Measurements from ENCODE around the gene SPEM3.

SPEM3 gene
- 0 to 0.08 (median 0) reads per million in 18 experiments for total RNA-seq

DNA sequence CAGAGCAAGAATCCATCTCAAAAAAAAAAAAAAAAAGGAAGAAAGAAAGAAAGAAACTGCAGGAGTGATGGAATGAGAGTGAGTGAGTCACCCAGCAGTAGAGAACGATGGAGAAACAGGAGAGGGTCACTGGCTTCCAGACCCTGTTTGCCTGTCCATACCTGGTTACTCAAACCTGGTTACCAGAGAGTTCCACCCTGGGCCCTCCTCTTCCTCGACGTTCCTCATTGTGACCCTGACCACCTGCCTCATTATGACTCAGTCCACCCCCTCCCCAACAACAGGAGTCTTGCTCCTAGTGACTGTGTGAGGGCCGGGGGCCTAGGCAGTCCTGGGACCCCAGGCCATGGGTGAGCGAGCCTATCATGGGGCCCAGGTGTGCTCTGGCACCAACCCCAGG, at the start of gene SPEM3:
Gene SPEM3 (plus strand): TSS at position 301 of the 400 bp plus-strand sequence. CDS start 46 bp downstream, at position 347.
- no peak for DNase-seq

DNA sequence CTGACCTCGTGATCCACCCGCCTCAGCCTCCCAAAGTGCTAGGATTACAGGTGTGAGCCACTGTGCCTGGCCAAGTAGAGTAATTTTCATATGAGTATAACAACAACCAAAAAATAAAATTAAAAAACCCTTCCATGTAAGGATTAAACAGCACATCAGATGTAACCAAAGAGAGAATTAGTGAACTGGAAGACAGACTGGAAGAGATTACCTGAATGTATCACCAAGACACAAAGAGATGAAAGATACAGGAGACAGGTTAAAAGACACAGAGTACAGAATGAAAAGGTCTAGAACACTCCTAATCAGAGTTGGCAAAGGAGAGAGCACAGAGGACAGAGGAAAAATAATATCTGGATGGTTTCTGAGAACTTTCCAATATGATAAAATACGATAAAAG, 49.5 kb upstream of the SPEM3 start:
- no peak for DNase-seq

DNA sequence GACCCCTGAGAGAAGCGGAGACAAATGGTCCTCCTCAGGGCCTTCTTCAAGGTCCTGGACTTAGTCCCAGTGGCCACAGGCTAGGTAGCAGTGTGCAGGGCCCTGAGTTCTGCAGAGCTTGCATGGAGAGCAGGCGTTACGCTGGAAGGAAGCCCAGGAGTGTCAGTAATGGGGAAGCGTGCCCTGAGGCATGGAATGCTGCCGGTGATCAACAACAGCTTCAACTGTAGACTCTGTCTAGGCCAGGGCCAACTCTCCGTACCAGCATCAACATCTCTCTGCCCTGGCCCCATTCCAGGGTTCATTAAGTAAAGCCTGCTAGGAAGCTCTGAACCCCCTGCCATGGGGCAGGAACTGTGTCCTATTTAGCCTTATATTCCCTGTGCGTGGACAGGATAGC, 48.3 kb upstream of the SPEM3 start:
- DNase-seq, result no peak

DNA sequence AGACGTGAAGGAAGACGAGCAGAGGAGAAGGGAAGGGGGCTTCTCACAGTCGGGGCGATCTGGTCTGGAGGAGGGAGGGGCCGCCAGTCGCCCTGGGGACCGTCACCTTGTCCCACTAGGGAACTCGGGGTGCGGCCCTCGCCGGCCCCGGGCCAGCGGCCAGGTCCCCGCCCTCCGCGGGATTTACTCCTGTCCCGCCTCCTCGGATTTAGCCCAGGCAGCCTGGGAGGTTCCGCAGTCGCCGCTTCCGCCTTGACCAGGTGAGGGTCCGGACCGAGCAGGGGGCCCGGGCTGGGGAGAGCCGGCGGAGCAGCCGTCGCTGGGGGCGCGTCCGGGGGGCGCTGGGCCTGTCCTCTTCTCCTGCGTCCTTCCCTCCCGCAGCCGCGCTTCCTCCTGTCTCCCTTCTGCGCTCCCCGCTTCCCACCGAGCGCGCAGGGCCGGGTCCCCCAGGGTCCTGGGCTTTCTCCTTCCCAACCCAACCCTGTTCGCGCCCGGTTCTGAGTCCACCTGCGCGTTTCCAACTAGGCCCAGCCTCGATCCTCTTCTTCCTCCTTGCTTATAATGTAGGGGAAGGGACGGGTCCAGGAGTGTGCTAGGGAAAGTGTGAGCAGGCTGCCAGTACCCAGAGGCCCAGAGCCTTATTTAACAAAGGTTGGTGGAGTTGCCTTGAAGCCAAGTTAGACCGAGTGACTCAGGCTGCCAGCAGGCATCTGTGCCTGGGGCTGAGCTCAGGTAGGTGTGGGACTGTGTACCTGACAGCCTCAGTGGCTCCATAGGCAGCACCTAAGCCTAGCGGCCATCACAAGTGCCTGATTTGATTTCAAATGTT, 47.6 kb upstream of the SPEM3 start, which contains the start of gene TNK1:
Gene TNK1 (plus strand): TSS at position 235 of the 829 bp plus-strand sequence. CDS start 1,838 bp downstream, outside the sequence.
- DNase-seq, result no peak

DNA sequence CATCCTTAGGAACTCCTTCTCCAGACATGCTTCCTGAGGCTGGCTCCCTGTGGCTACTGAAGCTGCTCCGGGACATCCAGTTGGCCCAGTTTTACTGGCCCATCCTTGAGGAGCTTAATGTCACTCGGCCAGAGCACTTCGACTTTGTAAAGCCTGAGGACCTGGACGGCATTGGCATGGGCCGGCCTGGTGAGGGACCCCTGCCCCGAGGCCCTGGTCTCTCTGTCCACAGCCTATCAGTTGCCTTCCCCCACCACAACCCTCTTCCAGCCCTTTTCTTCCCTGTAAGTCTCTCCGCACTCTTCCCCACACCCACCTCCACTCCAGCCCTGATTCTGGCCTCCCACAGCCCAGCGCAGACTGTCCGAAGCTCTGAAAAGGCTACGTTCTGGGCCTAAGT, 45.8 kb upstream of the SPEM3 start:
- no peak for DNase-seq

DNA sequence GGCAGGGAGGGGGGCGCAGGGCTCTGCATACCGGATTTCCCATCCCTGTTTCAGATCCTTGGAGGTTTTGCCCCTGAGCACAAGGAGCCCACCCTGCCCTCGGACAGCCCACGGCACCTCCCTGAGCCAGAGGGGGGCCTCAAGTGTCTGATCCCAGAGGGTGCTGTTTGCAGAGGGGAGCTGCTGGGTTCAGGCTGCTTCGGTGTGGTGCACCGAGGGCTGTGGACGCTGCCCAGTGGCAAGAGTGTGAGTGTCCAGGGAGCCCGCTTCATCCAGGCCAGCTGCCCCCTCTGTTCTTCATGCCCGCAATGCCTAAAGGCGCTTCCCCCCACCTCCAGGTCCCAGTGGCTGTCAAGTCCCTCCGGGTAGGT, 45.3 kb upstream of the SPEM3 start:
- DNase-seq, result no peak

DNA sequence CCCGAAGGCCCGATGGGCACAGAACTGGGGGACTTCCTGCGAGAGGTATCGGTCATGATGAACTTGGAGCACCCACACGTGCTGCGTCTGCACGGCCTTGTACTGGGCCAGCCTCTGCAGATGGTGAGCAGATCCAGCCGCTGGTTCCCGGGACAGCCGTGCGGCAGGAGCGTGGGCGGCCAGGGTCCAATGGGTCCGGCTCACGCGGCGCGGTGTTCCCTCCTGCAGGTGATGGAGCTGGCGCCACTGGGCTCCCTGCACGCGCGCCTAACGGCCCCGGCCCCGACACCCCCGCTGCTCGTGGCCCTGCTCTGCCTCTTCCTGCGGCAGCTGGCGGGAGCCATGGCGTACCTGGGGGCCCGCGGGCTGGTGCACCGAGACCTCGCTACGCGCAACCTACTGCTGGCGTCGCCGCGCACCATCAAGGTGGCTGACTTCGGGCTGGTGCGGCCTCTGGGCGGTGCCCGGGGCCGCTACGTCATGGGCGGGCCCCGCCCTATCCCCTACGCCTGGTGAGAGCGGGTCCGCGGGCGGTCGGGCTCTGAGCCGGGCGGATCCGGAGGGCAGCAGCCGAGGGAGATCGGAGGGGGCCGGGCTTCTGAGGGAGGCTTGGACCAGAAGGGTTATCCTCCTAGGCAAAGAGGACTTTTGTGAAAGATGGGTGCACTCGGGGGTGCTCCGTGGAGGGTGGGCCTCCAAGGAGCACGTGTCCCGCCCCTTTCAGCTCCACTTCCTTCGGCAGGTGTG, 44.7 kb upstream of the SPEM3 start:
- DNase-seq, result peak in 1 of 2 donors; percentile 28

DNA sequence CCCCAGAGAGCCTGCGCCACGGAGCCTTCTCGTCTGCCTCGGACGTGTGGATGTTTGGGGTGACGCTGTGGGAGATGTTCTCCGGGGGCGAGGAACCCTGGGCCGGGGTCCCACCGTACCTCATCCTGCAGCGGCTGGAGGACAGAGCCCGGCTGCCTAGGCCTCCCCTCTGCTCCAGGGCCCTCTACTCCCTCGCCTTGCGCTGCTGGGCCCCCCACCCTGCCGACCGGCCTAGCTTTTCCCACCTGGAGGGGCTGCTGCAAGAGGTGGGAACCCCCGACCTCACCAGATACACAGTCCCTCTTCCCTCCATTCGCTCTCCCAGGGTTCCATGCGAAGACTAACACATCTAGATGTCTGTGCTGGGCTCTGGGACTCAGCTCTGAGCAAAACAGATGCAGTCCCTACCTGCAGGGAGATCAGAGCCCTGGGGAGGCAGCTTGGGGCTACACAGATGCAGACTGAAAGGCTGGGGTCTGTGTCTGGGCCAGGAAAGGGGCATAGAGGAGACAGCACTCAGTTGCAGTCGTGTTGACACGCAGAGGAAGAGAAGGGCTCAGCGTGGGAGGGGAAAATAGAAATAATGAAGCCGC, 44.1 kb upstream of the SPEM3 start:
- no peak for DNase-seq

DNA sequence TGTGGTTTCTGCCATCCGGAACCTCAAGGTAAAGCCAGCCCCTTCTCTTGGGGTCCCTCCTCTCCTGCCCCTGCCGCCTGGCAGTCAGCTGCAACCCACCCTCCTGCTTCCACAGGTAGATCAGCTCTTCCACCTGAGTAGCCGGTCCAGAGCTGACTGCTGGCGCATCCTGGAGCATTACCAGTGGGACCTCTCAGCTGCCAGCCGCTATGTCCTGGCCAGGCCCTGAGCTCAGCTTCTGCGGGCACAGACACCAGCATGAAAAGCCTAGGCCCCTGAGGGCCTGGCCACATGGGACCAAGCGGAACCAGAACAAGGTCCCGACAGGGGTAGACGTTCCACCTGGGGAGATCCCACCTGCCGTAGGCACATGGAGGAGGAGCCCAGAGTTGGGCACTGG, 39.8 kb upstream of the SPEM3 start:
- DNase-seq, result no peak

DNA sequence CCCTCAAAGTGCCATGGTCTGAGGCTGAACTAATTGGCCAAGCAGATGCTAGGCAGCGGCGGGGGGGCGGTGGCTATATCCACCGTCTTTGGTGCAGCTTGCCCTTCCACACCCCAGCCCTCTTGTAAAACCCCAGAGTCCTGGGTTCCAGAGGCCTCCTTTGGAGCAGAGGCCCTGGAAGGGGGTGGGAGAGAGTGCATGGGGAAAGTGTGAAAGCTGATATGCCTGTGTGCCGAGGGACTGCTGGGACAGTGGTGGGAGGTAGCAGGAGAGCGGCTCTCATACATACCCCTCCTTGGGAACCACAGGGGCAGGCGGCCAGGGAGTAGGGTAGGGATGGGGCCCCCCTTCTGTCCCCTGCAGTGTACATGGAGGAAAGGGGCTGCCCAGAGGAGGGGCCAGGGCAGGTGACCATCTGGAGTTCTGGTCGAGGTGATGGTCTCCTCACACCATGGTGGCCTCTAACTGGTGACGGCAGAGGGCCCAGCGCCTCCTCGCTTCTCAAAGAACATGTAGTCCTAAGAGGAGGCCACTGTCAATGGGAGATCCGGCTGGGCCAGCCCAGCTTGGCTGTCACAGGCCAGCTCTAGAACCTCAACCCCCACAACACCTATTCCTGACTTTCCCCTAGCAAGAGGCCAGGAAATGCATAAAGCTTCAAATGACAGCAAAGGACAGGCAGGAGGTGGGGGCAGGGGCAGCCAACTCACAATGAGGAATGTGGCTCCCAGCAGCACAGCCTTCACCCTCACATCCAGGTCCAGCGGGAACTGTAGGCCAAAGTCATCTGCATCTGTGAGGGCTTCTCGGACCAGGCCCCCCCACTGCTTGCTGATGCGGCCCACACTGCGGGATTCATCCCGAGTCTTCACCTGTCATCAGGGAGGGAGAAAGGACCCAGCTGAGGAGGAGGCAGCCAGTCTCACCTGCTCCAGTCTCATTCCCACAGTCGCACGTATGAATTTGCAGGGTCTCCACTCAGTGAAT, 38.4 kb upstream of the SPEM3 start:
- no peak for DNase-seq

DNA sequence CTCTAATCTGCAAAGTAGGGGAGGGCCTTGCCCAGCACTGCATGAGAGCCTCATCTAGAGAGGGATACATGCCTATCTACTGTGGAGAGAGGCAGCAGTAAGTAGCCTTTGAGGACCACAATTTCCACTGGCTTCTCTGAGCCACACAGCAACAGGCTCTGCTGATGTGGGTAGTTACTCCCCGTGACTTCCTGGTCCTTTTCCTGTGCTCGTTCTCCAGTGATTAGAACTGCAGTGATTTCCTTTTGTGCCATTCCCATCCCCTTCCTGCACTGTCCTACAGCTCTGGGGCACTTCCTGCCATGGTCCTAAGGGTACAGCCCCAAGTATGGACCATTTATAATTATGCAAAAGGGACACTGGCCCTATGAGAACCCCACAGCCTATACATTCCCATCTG, 37.4 kb upstream of the SPEM3 start:
- no peak for DNase-seq

DNA sequence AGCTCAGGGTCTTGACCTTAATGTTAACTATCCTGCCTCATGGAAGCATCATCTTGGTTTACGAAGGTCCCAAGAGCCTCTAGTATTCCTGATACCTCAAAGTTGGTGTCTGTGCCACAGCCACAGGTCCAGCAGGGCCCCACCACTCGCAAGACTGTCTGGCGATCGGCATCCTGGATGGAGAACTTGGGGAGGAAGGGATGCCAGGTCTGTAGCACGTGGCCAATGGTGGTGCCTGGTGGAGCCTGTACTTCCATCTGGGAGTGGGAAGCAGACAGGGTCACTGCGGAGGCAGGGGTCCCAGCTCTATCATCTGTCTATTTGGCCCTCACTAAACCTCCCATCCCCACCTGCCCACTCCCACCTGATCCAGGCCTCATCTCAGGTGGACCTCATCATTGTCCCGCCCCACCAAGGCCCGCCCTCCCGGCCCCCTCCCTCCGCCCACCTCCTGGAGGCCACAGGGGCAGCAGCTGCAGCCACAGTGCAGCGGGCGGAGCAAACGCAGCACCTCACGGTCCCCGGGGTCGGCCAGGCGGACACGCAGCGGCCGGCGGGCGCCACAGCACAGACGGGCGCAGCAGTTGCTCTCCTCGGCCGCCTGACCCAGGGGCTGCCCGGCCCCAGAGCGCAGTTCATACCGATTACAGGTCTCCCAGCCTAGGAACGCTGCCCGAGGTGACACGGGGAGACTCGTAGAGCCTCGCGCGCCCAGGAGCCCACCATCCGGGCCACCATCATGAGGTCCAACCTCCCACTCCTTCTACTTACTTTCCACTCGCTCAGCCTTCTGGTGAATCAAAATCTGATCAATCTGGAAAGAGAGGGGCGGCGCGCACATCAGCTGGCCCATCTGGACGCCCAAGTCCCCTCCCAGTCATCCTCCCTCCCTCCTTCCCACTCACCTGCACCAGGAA, 35.7 kb upstream of the SPEM3 start:
- no peak for DNase-seq

DNA sequence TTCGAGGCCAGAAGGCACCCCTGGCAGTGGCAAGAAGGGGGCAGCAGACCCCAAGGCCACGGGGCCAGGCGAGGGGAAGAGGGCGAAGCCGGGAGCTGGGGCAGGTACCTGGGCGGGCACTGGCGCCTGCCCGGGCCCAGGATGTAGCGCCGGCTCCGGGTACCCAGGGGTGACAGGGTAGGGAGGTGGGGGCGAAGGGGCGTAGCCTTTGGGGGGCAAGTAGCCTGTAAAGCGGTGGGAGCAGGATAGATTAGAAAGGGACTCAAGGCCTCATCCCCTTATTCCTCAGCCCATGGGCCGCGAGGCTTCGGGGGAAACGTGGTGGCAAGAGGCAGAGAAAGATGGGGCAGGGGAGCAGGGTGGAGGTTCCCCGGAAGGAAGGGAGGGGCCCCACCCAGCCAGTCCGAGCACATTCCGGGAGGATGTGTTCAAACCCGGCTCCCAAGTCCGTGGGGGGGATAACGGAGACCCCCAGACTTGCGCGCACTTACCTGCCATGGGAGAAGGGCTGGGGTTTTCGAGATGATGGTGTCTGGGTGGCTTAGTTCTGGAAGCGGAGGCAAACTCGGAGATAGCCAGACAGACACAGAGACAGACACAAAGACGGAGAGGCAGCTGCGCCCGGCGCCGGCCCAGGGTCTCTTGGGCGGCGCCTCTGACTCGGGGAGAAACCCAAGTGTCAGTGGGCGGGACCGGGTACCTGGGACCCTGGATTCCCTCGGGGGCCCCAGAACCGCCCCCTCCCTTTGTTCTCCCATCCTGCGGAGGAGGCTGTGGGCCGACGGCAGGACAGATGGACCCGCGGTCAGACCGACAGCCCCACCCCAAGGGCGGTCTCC, 34.8 kb upstream of the SPEM3 start:
- DNase-seq, result no peak

DNA sequence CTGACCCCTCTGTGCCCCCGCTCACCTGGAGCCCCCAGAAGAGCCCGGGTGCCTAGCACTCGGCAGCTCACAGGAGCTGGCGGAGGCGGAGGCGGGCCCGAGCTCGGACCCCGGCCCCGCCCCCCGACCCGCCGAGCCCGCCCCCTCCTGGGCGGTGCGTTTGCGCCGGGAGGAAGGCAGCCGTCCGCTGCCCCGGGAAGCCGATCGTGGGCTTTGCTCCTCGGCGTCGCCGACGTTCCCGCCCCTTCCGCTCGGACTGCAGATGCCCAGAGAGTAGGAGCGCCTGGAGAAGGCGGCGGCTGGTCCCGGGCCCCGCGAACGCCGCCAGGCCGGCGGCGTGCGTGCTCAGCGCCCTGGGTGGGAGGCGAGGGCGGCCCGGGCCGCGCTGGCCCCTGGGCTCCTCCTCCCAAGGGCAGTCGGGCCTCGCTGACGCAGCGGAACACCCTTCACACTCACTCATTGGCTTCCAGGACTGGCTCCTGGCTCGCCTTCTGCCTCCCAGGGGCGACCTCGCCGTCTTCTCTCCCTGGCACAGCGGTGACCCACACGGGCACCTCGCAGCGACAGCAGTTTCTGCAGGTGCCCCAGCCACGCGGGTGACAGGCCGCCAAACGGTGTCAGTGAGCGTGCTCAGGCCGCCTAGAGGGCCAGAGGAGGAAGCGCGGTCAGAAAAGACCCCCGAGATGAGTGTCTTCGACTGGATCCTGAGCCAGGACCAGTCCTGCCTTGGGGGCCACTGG, 34.0 kb upstream of the SPEM3 start, which contains the start of gene PLSCR3:
Gene PLSCR3 (minus strand): TSS at position 74 of the 740 bp plus-strand sequence. CDS start 415 bp downstream, outside the sequence.
- peak; percentile 84 to 92 for DNase-seq

DNA sequence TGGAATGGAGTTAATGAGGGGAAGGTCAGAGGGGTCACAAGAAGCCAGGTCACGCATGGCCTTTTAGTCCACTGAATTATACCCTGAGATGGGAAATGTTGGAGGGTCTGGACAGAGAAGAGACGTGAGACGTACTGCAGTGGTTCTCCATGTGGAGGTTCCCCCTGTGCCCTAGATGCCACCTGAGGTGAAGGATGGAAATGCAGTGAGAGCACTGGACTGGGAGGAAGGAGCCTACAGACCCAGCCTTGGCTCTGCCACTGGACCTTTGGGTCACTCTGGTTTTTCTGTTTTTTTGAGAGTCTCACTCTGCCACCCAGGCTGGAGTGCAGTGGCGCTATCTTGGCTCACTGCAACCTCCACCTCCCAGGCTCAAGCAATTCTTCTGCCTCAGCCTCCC, 32.5 kb upstream of the SPEM3 start:
- DNase-seq, result no peak

DNA sequence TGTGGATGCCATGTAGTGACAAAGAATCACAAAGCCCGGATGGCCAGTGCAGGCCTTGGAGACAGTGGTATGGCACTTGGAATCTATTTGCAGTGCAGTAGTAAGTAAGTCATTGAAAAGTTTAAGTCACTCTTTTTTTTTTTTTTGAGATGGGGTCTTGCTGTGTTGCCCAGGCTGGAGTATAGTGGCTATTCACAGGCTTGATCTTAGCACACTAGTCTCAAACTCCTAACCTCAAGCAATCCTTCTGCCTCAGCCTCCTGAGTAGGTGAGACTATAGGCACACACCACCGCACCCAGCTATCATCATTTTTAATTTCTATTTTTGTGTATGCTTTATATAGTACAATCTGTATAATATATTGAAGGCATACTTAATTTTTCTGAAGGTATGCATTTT, 30.0 kb upstream of the SPEM3 start:
- no peak for DNase-seq

DNA sequence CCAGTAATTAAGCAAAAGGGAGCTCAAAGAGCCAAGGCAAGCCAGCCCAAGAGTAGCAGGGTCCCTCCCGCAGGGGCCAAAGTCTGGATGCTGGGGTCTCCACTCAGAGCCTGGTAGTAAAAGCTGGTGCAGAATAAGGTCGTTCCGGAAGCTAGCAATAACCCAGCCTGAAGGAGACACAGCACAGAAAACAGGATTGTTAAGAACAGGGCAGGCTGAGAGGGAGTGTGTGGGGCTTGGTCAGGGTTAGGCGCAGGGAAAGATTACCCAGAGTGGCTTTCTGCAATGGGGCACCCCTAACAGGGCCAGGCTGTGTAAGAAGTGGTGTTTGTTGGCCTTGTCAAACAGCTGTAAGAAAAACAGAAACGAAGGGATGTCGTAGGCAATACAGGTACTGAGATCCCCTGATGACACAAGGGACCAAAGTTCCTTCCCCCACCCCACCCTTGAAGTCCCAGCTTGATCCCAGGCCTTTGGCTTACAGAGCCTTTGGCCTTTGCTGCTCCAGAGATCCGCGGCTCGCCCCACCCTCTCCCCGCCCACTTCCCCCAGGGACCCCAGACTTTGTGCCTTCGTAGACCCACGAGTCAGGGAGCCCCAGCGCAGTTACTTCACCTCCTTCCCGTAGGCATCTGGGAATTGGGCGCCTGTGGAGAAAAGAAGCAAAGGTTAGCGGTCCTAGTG, 25.5 kb upstream of the SPEM3 start:
- DNase-seq, result no peak

DNA sequence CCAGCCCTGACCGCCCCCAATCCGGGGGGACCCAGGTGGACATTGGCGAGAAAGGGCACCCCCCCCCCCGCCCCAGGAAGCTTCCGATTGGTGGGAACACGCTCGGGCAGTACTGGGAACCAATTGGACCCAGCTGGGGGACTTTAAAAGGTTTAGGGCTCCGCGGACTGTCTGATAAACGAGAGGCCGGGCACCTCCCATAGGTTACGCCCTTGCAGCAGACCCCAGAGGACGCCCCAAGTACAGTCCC, 25.0 kb upstream of the SPEM3 start:
- no peak for DNase-seq

Data from inflammatory macrophage (primary cell).